Non-pigmented ciliary epithelial cell (primary cell): ENCODE data around the gene GLI3.

Source experiments
- DNase-seq: peaks from one replicate; pipeline ENCODE4 v3.0.0-alpha.2; 2010; ENCODE audit warnings: low read depth

GLI3 gene

GRCh38 chr7:42033480-42033879 is 203.5 kb downstream of the GLI3 start:
- DNase-seq = no peak

GRCh38 chr7:42029405-42029804 is 207.6 kb downstream of the GLI3 start:
- no peak for DNase-seq

- DNase-seq = no peak
Observed at GRCh38 chr7:42027521-42027920, 209.5 kb downstream of the GLI3 start.

- no peak for DNase-seq
Observed at GRCh38 chr7:42026622-42027197, 210.3 kb downstream of the GLI3 start.

DNA sequence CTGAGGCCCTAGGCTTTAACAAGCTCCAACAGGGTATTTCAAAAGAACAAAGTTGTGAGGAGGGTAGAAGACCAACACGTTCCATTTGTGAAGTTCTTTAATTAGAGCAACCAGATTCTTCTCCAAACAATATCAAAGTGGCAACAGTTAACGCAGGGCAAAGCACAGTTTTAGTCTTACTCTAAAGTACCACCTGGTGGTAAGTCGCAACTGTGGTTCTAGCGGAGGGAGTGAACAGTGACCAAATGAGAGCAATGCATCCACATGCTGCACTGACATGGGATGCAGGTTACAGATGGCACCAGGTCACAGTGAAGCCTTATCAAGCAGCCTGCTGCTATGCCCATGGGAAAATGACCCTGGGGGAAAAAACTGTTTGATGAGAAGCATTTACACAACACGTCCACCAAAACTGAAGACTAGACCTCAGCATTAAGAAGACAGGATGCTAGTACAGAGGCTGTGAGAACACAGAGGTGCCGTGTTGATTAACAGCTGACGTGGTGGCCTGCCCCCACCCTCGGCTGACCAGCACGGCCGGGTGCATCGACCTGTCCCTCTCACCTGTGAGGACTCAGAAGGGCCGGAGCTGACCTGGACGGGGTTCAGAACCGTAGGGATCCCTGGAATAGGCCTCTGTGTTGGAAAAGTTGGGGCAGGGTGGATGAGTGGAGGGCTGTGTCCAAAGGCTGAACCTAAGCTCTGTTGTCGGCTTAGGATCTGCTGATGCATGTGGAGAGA is 211.2 kb downstream of the GLI3 start:
- DNase-seq = no peak

GRCh38 chr7:42024537-42024936 is 212.5 kb downstream of the GLI3 start:
- DNase-seq = no peak

GRCh38 chr7:42023262-42023661 is 213.7 kb downstream of the GLI3 start:
- DNase-seq = no peak

GRCh38 chr7:42022791-42023190 is 214.2 kb downstream of the GLI3 start:
- no peak for DNase-seq

DNA sequence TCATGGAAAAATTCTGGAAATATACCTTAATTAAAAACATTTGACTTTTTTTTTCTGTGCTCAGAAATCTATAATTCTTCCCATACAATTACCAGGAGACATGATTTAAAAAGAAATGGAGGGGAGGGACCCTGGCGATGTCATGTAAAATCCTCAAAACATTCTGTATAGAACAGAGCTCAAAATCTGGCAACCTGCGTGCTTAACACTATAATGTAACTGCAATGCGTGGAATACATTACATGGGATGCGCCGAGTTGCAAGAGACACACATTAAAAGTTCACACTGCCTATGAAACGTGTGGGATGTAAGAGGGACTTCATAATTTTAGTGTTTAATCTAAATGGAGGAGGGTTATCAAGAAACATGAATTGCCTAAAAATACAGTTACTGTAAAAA is 215.0 kb downstream of the GLI3 start:
- DNase-seq = no peak

GRCh38 chr7:42021631-42022030 is 215.4 kb downstream of the GLI3 start:
- DNase-seq = no peak

- DNase-seq = no peak
Observed at GRCh38 chr7:42020061-42020460, 216.9 kb downstream of the GLI3 start.

- DNase-seq = no peak
Observed at GRCh38 chr7:42017349-42017986, 219.5 kb downstream of the GLI3 start.

DNA sequence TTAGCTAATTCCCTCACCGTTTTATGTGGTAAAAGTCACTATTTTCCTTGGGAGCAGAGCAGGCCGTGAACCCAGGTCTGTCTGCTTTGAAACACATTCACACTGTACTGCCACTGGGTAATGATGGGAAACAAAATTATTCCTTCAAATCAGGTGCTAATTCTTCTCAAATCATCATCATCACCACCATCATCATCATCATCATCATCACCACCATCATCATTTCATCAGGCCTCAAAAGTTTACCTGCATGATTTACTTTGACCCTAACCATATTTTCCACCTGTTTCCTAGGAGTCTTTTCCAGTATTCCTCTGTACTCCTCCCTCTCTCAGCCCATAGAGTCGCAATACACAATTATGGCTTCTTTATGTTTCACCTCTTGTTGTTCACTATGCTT is 220.5 kb downstream of the GLI3 start:
- no peak for DNase-seq

DNA sequence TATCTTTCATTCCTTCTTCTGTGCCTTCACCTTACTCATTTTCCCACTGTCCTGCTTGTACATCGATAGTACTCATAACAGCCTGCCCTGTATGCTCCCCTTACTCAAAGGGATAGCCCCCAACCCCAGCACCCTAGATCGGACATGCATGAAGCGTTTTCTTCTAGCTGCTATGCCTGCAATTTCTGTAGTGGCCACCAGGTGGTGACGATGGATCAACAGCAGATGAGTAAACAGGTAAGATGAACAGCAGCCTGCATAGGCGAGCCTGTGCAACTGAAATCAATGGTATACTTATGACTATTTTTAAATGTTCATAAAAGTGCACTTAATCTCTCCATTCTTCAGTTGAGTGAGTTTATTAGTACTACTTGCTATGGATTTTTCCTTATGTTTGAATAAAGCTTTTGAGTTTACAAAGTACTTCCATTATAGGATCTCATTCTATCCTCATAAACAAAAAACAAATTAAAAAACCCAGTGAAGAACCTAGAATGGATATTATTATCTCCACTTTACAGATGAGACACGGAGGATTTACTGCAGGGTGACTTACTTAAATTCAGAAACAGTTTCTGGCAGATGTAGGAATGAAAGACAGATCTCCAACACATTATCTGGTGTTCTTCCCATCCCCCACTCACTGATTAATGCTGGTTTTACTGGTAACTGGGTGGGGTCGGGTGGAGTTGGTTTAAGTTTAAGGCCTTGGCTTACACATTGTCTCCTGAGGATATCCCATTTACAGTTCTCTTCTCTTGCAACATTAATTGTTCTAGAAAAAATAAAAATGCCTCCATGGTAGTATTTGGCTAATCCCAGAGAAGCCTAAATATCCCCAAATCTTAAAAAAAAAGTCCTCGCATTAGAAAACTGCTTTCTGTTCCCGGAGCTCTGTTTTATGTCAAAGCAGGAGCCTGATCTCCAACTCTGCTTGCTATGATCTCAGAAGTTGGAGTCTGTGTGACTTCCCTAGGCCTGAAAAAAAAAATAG is 222.1 kb downstream of the GLI3 start:
- no peak for DNase-seq

GRCh38 chr7:42012786-42013360 is 224.1 kb downstream of the GLI3 start:
- DNase-seq = no peak

DNA sequence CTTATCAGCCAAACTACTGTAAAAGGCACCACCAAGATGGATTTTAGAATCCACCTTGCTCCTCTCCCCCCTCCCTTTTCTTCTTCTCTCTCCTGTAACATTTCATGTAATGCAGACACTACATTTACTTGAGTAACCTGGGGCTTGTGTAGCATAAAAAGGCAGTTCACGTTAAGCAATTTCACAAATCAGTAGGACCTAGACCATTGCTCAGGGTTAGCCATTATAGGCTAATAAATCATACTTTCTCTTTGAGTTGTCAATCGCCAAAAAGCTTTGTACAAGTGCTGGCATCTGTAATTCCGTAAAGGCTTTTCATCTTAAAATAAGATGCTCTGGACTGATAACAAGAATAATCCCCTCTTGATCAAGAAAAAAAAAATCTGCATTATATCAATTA is 224.7 kb downstream of the GLI3 start:
- DNase-seq = no peak

- DNase-seq = no peak
Observed at GRCh38 chr7:42011846-42012245, 225.2 kb downstream of the GLI3 start.

DNA sequence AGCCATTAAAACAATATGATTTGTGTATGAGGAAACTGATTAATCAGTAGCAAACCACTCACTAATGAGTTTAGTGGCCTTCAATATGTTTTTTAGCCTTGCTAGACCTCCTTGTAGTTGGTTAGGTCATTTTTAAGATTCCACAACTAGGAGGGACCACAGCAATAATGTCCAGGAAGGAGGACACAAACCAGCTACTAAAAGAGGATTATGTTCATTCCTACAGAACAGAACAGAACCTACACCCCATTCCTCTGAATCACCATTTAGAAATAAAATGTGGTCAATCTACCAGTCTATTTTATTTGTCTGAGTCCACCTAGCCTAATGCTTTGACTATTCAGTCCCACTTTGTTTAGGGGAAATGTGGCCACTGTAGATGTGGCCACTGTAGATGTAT is 226.3 kb downstream of the GLI3 start:
- no peak for DNase-seq

DNA sequence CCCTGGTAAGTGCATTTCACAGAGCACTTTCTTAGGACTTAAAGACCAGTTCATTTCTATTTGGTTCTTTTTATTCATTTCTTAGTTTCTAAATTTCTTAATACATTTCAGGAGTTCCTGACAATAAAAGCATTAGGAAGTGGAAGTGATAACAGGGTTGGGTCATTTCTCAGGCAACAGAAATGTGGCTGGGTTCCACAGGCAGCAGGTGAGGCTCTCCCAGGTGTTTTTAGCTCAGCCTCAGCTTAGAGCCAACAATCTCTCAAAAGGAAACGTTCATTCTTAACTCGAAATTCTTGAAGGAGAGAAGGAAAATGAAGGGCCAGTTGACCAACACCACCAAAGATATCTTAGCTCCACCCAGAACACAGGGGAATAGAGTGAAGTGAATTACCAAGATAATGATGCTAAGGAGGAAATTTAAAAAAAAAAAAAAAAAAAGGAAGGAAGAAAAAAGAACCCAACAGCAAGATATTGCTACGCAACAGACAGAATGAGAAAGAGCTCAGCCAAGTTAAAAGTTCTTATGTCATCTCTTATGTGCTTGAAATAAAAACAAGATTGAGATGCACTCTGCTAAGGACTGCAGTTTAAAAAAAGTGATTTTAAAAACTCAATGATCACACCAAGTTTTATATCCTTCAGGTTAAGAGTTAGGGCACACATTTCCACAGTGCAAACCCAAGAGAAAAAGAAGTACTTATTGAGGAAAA is 230.1 kb downstream of the GLI3 start:
- DNase-seq = no peak

DNA sequence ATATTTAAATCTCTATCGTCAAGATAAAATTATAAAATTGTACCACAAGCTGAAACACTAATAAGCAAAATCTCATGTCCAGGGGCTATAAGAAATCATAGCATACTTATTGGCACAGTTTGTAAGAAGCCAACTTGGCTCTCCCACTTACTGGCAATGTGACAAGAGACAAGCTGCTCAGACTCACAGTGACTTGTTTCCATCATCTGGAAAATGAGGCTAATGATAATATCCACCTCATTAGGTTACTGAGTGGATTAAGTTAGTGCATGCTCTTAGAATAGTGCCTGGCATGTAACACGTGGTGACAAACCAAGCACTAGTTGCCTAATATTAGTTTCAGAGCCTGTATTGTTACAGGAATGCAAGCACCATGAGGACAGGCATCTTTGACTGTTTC is 234.4 kb downstream of the GLI3 start:
- DNase-seq = no peak

GRCh38 chr7:41999736-42000283 is 237.2 kb downstream of the GLI3 start:
- no peak for DNase-seq
